ENCODE data around the gene TEKT5. TPM values are rescaled to one million over a fixed set of nuclear protein-coding genes. Genes with fewer than 3 reads are reported as not detected.
"Not testable (repeated sequence)": the region's sequence is repeated elsewhere in the genome, so short reads cannot be mapped to it uniquely, and the experiment has no call there.

TEKT5 gene
- total and polyA plus RNA-seq, 8 donors, result 0.17 to 1.1 (median 0.26) TPM; not detected in 1

DNA sequence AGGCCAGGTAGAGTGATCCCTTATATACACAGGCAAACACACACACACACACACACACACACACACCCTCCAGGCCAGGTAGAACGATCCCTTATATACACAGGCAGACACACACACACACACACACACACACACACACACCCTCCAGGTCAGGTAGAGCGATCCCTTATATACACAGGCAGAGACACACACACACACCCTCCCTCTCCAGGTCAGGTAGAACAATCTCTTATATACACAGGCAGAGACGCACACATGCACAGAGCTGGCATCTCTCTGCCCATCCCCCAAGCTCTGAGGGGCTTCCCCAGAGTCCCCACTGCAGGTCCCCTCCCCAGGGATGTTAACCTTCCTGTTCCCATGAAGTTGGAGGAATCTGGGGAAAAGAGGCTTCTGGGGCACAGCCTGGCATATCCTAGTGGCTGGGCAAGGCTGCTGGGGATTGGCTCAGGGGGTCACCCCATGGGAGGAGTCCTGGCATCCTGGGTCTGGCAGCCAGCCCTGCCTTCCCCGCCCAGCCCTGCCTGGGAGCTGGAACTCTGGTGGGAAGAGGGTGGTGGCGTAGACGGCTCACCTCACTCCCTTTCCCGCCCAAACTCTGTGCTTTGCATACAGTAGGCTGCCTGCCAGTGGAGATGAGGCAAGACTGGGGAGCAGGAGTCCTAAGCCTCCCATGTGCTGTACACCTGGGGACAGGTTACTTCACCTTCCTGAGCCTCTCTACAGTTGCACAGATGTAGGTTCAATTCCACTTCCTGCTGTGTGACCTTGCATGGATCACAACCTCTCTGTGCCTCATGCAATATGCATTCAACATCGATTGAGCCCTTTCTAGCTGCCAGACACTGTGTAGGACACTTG is 41.8 kb downstream of the TEKT5 start:
- 17 to 25% methylated on average over 7 to 8 of the region's 8 CpGs for WGBS, 2 donors
- Histone ChIP-seq H3K27me3 (no peaks in the 10 kb centered on the region), H3K4me1 (no peaks in the 10 kb centered on the region), H3K4me3 (no peak overlapping the region), H3K36me3 (no peaks in the 10 kb centered on the region), H3K9me3 (no peaks in the 10 kb centered on the region), H3K27ac (no peak overlapping the region)
- FAIRE-seq, result no peak
- intact Hi-C loops (cut with DNase I), result no loop called here
- peak; percentile 73 to 91 (median 88) for ATAC-seq
- TF ChIP-seq CTCF (IDR thresholded peaks at IDR 0.05), result no peak
- peak in 4 of 6 donors; percentile 27 to 64 (median 45) for DNase-seq

- H3K36me3 ChIP-seq; H3K27ac ChIP-seq; H3K9me3 ChIP-seq; H3K4me3 ChIP-seq; H3K27me3 ChIP-seq; FAIRE-seq; intact Hi-C loops (cut with DNase I); ATAC-seq; DNase-seq: not testable (repeated sequence)
- H3K4me1 ChIP-seq, result peaks cover 0 to 11% (median 0%) of the 10 kb centered on the region in 3 donors
- 98 to 100% methylated on average over 1 of the region's 1 CpG for WGBS, 2 donors
Observed at GRCh38 chr16:10649098-10649497, 45.6 kb downstream of the TEKT5 start.

GRCh38 chr16:10647721-10648296 is 46.9 kb downstream of the TEKT5 start:
- TF ChIP-seq CTCF (IDR thresholded peaks at IDR 0.05), result no peak
- H3K36me3 ChIP-seq, result no peaks in the 10 kb centered on the region
- peaks cover 0 to 11% (median 0%) of the 10 kb centered on the region in 3 donors for H3K4me1 ChIP-seq
- FAIRE-seq (no peak), ATAC-seq (peak in 2 of 4 donors; percentile 17 to 30), DNase-seq (no peak)
- H3K4me3 ChIP-seq, result no peak overlapping the region
- H3K27ac ChIP-seq, result no peak overlapping the region
- 47 to 53% methylated on average over 4 of the region's 4 CpGs for WGBS, 2 donors
- H3K27me3 ChIP-seq, result no peaks in the 10 kb centered on the region
- intact Hi-C loops (cut with DNase I), result no loop called here
- no peaks in the 10 kb centered on the region for H3K9me3 ChIP-seq

DNA sequence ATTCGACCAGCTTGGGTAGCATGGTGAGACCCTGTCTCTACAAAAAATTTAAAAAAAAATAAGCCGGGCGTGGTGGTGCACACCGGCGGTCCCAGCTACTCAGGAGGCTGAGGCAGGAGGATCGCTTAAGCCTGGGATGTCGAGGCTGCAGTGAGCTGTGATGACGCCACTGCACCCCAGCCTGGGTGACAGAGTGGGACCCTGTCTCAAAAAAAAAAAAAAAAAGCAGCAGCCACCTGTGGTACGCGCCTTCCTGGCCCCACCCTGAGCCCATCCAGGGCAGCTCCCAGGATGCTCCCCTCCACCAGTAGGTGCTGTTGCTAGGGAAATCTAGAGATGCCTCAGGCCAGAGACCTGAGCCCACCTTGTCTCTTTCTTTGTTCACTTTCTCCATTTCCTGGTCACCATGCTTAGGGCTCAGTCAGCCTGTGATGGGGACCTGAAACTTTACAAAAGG is 47.4 kb downstream of the TEKT5 start:
- FAIRE-seq (no peak), ATAC-seq (no peak), DNase-seq (no peak)
- no peaks in the 10 kb centered on the region for H3K36me3 ChIP-seq
- H3K4me3 ChIP-seq, result no peak overlapping the region
- no peak for TF ChIP-seq CTCF (IDR thresholded peaks at IDR 0.05)
- peaks cover 0 to 11% (median 0%) of the 10 kb centered on the region in 3 donors for H3K4me1 ChIP-seq
- intact Hi-C loops (cut with DNase I), result no loop called here
- no peaks in the 10 kb centered on the region for H3K27me3 ChIP-seq
- 94 to 97% methylated on average over 10 of the region's 10 CpGs for WGBS, 2 donors
- H3K9me3 ChIP-seq, result no peaks in the 10 kb centered on the region
- no peak overlapping the region for H3K27ac ChIP-seq

- Histone ChIP-seq H3K4me1 (peaks cover 0 to 11% (median 0%) of the 10 kb centered on the region in 3 donors), H3K27ac (no peak overlapping the region), H3K27me3 (no peaks in the 10 kb centered on the region), H3K4me3 (no peak overlapping the region), H3K36me3 (no peaks in the 10 kb centered on the region), H3K9me3 (no peaks in the 10 kb centered on the region)
- ATAC-seq, result peak; percentile 69 to 97 (median 86)
- intact Hi-C loops (cut with DNase I), result no loop called here
- WGBS, 2 donors, result 42 to 57% methylated on average over 9 of the region's 9 CpGs
- no peak for TF ChIP-seq CTCF (IDR thresholded peaks at IDR 0.05)
- peak in 2 of 6 donors; percentile 14 to 33 for DNase-seq
- FAIRE-seq, result no peak
Observed at GRCh38 chr16:10646581-10647263, 48.0 kb downstream of the TEKT5 start.

Measured in pancreas (tissue), 10 donors.